ENCODE measurements around the gene XCL1. TPM values are rescaled to one million over a fixed set of nuclear protein-coding genes. Genes with fewer than 3 reads are reported as not detected.

Gene XCL1
- total and polyA plus RNA-seq, 2 of the 13 experiments (the other 11 are each of a cell fraction or from before 2014, with no cell fraction given), result 2.5 to 7.6 TPM

DNA sequence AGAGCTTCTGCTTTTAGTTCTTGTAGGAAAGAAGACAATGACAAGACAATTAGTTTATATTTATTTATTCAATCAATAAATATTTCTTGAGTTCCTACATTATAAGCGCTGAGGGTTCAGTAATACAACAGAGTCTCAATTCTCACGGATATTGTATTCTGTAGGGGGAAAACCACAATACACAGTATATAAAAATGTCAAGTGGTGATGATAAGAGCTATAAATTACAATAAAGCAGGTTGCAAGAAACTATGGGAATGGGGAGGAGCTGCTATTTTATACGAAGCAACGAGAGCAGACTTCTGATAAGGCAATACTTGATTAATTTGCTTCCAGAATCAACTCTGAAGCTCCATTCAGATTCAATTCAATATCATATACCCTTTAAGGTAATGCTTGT lies 10.6 kb upstream of the XCL1 start:
- H2AFZ ChIP-seq (ENCODE audit: low read length), result no peak overlapping the region
- H3K36me3 ChIP-seq (replicated peaks in 1 of 2; ENCODE audit: control insufficient read depth in 1 of 2, insufficient read depth in 2 of 2, low read length in 2 of 2), result no peaks in the 10 kb centered on the region
- no peak overlapping the region for H3K27ac ChIP-seq (ENCODE audit: extremely low read length, insufficient read depth, low read length)
- DNase-seq (ENCODE audit: low spot score), result no peak
- no peak overlapping the region for H3K4me3 ChIP-seq (replicated peaks in 1 of 3; ENCODE audit: insufficient read depth in 1 of 3, low read depth in 2 of 3, low read length in 3 of 3)
- FAIRE-seq, result no peak
- TF ChIP-seq HNRNPL (IDR thresholded peaks at IDR 0.05; ENCODE audit: low read depth, low read length) (no peak), PCBP1 (IDR thresholded peaks at IDR 0.05; ENCODE audit: borderline replicate concordance, low read depth, low read length) (no peak)
- TF ChIP-seq, protein P1, sequence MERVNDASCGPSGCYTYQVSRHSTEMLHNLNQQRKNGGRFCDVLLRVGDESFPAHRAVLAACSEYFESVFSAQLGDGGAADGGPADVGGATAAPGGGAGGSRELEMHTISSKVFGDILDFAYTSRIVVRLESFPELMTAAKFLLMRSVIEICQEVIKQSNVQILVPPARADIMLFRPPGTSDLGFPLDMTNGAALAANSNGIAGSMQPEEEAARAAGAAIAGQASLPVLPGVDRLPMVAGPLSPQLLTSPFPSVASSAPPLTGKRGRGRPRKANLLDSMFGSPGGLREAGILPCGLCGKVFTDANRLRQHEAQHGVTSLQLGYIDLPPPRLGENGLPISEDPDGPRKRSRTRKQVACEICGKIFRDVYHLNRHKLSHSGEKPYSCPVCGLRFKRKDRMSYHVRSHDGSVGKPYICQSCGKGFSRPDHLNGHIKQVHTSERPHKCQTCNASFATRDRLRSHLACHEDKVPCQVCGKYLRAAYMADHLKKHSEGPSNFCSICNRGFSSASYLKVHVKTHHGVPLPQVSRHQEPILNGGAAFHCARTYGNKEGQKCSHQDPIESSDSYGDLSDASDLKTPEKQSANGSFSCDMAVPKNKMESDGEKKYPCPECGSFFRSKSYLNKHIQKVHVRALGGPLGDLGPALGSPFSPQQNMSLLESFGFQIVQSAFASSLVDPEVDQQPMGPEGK (CRISPR knock-in tag; IDR thresholded peaks at IDR 0.05), result no peak
- peaks cover 16% of the 10 kb centered on the region; the same call in 1 of the 2 replicates for H3K4me1 ChIP-seq (ENCODE audit: insufficient read depth, low read length)
- in situ Hi-C loops (cut with HindIII; ENCODE audit: extremely low pct_ligation_motif_present, low pct_unique_long_range_greater_than_20kb), result loop anchor here (5.0 kb wide), 1 partner anchor 124 kb away; no protein-coding TSS in a partner anchor
- ChIA-PET CTCF (ENCODE audit: low intra/inter-chr PET ratio, low total read pairs) (no interaction called here), POLR2A (no interaction called here)
- no peaks in the 10 kb centered on the region for H3K27me3 ChIP-seq (ENCODE audit: control insufficient read depth in 1 of 2, insufficient read depth in 2 of 2, low read length in 2 of 2)
- 95% methylated on average over 4 of the region's 4 CpGs for WGBS (ENCODE audit: low lambda C conversion rate)
- intact Hi-C loops (cut with micrococcal nuclease; ENCODE audit: unreplicated experiment), result no loop called here
- no peaks in the 10 kb centered on the region for H3K79me2 ChIP-seq (ENCODE audit: insufficient read depth, low read length)
- no peak overlapping the region for H3K9ac ChIP-seq (ENCODE audit: insufficient read depth, low read depth, low read length)
- H3K4me2 ChIP-seq (ENCODE audit: low read depth, low read length), result no peak overlapping the region
- ATAC-seq, result no peak
- BruUV-seq (replicated peaks), result no TSS peak
- H4K20me1 ChIP-seq (ENCODE audit: insufficient read depth, low read length), result no peaks in the 10 kb centered on the region
- H3K9me3 ChIP-seq (ENCODE audit: low read length), result no peaks in the 10 kb centered on the region

GRCh38 chr1:168567007-168567406 lies 9.4 kb upstream of the XCL1 start:
- H3K27me3 ChIP-seq (ENCODE audit: control insufficient read depth in 1 of 2, insufficient read depth in 2 of 2, low read length in 2 of 2), result no peaks in the 10 kb centered on the region
- BruUV-seq (replicated peaks), result no TSS peak
- no peaks in the 10 kb centered on the region for H3K79me2 ChIP-seq (ENCODE audit: insufficient read depth, low read length)
- no peak for ATAC-seq
- no peak overlapping the region for H3K4me2 ChIP-seq (ENCODE audit: low read depth, low read length)
- WGBS (ENCODE audit: low lambda C conversion rate), result 72% methylated on average over 1 of the region's 1 CpG
- H3K4me1 ChIP-seq (ENCODE audit: insufficient read depth, low read length), result peaks cover 16% of the 10 kb centered on the region; the same call in 1 of the 2 replicates
- no peak for DNase-seq (ENCODE audit: low spot score)
- FAIRE-seq, result no peak
- H3K27ac ChIP-seq (ENCODE audit: extremely low read length, insufficient read depth, low read length), result no peak overlapping the region
- intact Hi-C loops (cut with micrococcal nuclease; ENCODE audit: unreplicated experiment) (no loop called here), in situ Hi-C loops (cut with HindIII; ENCODE audit: extremely low pct_ligation_motif_present, low pct_unique_long_range_greater_than_20kb) (loop anchor here (5.0 kb wide), 1 partner anchor 125 kb away; no protein-coding TSS in a partner anchor)
- H3K9me3 ChIP-seq (ENCODE audit: low read length), result no peaks in the 10 kb centered on the region
- no peak overlapping the region for H3K9ac ChIP-seq (ENCODE audit: insufficient read depth, low read depth, low read length)
- no peak overlapping the region for H2AFZ ChIP-seq (ENCODE audit: low read length)
- POLR2A ChIA-PET, result no interaction called here
- no peaks in the 10 kb centered on the region for H3K36me3 ChIP-seq (replicated peaks in 1 of 2; ENCODE audit: control insufficient read depth in 1 of 2, insufficient read depth in 2 of 2, low read length in 2 of 2)
- no peak overlapping the region for H3K4me3 ChIP-seq (replicated peaks in 1 of 3; ENCODE audit: insufficient read depth in 1 of 3, low read depth in 2 of 3, low read length in 3 of 3)
- TF ChIP-seq KLF9 (CRISPR knock-in tag; IDR thresholded peaks at IDR 0.05; ENCODE audit: low read depth) (no peak), CENPT (CRISPR knock-in tag; IDR thresholded peaks at IDR 0.05; ENCODE audit: low read depth) (no peak)
- CTCF ChIA-PET (ENCODE audit: low intra/inter-chr PET ratio, low total read pairs), result no interaction called here
- no peaks in the 10 kb centered on the region for H4K20me1 ChIP-seq (ENCODE audit: insufficient read depth, low read length)
